ENCODE data around the gene SLC38A4.

The SLC38A4 gene

DNA sequence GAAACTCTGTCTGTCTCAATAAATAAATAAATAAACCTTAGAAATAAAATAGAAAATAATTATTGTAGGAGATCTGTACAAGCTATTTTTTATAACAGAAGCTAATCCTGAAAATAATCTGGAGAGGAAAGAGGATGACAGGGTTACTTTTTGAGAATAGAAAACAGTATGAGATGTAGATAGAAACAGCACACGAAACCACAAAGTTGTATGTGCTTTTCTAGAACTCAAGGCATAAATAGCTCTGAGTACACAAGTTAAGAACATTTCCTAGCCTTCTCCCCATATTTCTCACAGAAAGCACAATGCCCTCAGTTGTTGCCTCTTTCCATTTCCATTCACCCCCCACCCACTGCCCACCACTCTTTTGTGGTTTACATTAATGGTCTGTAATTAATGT, 35.7 kb downstream of the SLC38A4 start:
- TF ChIP-seq, protein P1, sequence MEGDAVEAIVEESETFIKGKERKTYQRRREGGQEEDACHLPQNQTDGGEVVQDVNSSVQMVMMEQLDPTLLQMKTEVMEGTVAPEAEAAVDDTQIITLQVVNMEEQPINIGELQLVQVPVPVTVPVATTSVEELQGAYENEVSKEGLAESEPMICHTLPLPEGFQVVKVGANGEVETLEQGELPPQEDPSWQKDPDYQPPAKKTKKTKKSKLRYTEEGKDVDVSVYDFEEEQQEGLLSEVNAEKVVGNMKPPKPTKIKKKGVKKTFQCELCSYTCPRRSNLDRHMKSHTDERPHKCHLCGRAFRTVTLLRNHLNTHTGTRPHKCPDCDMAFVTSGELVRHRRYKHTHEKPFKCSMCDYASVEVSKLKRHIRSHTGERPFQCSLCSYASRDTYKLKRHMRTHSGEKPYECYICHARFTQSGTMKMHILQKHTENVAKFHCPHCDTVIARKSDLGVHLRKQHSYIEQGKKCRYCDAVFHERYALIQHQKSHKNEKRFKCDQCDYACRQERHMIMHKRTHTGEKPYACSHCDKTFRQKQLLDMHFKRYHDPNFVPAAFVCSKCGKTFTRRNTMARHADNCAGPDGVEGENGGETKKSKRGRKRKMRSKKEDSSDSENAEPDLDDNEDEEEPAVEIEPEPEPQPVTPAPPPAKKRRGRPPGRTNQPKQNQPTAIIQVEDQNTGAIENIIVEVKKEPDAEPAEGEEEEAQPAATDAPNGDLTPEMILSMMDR (IDR thresholded peaks at IDR 0.05; ENCODE audit: low read depth, low read length) = no peak
- H3K4me3 ChIP-seq (ENCODE audit: low read depth, low read length) = no peak overlapping the region

DNA sequence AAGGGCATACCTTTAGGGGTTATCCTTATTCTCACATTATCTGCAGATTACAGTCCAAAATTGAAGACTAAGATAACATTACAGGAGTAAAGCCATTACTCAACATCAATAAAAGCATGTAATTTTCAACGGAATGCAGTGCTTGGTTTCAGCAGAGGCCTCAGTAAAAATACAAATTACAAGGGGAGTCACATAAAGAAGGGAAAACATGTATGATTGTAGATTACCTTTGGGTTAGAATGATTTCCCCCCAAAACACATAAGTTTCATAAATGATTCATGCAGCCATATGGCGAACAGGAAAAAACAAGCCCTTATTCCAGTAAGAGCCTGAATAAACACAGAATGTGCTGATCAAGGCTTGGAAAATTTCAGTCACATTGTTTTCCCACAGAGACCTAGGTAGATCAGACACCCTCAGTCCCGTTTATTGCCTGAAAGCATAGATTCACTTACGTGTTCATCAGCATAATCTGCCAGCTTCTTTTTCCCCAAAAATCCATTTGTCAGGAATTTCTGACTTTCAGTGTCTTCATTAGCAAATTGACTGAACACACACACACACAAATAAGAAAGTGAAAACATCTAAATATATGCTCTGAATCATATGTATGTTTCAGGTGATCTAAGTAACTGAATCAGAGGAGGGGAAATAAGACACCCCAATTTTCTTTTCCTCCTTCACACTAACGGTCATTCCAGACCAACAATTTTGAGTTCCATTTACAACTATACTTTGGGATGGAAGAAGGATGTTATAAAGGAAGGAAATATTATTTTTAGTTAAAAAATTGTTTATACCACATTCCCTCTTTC, 37.5 kb downstream of the SLC38A4 start:
- no peak overlapping the region for H3K4me3 ChIP-seq (ENCODE audit: low read depth, low read length)
- TF ChIP-seq, protein P1 (IDR thresholded peaks at IDR 0.05; ENCODE audit: low read depth, low read length) = no peak

- TF ChIP-seq, protein P1 (IDR thresholded peaks at IDR 0.05; ENCODE audit: low read depth, low read length) = no peak
- H3K4me3 ChIP-seq (ENCODE audit: low read depth, low read length) = no peak overlapping the region
Observed at GRCh38 chr12:46787496-46788055, 38.2 kb downstream of the SLC38A4 start.

GRCh38 chr12:46786774-46787173, 39.0 kb downstream of the SLC38A4 start:
- H3K4me3 ChIP-seq (ENCODE audit: low read depth, low read length) = no peak overlapping the region
- TF ChIP-seq, protein P1 (IDR thresholded peaks at IDR 0.05; ENCODE audit: low read depth, low read length) = no peak

GRCh38 chr12:46785382-46785781, 40.4 kb downstream of the SLC38A4 start:
- TF ChIP-seq, protein P1 (IDR thresholded peaks at IDR 0.05; ENCODE audit: low read depth, low read length) = no peak
- no peak overlapping the region for H3K4me3 ChIP-seq (ENCODE audit: low read depth, low read length)

DNA sequence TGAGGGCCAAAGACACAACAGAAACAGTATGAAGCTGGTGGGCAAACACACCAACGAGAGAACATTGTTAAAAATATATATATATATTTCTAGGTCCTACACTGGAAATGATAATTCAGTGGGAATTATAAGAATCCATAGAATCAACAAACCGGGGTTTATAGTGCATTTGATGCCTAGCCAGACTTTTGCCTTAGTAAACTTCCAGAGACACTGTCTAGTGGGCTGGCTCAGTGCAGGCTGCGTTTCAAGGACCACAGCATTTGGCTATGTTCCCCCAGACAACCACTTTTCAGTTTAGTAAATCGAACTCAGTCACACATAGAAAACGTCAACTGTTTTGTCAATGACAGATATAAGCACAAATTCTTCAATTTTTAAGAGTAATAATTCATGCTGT, 41.9 kb downstream of the SLC38A4 start:
- TF ChIP-seq, protein P1 (IDR thresholded peaks at IDR 0.05; ENCODE audit: low read depth, low read length) = no peak
- no peak overlapping the region for H3K4me3 ChIP-seq (ENCODE audit: low read depth, low read length)

GRCh38 chr12:46779879-46780278, 45.9 kb downstream of the SLC38A4 start:
- no peak overlapping the region for H3K4me3 ChIP-seq (ENCODE audit: low read depth, low read length)
- TF ChIP-seq, protein P1 (IDR thresholded peaks at IDR 0.05; ENCODE audit: low read depth, low read length) = no peak

All from WI38 (cell line).